Right lung (tissue), 10 donors: Measurements from ENCODE around the gene SLC20A1. TPM values are rescaled to one million over a fixed set of nuclear protein-coding genes. Genes with fewer than 3 reads are reported as not detected.
"Not testable (repeated sequence)": the region's sequence is repeated elsewhere in the genome, so short reads cannot be mapped to it uniquely, and the experiment has no call there.

Source experiments
- DNase-seq, 2 donors: peaks; one replicate each; pipeline ENCODE4 v3.0.0-alpha.2; 2013
- long read RNA-seq, 8 donors: transcript quantifications; one replicate each; lab custom pipeline, GENCODE V29; 2026
- polyA plus RNA-seq, 5 donors: library from polyadenylated mRNA; unstranded; fragments of 120-200 nt; gene quantifications; one replicate each; pipeline versions ENCODE4 v1.2.1 to v1.2.3, GENCODE V29; 2013; ENCODE audit warnings: inconsistent platforms in 1 of 5, low replicate concordance in 1 of 5; ENCODE audit not compliant: insufficient read length in 5 of 5, insufficient read depth in 1 of 5

The SLC20A1 gene
- polyA plus RNA-seq, result 10 to 100 TPM; 29.8 to 40.3 (median 35.7) TPM
- long read RNA-seq, donor 1, partial matches to known transcripts, result 0 of 2 reads
- long read RNA-seq, donor 1, other reads (novel, unspliced or antisense), result 0 of 2 reads
- long read RNA-seq, donor 2, transcript SLC20A1-201 (11 exons, 3,381 nt), result major isoform, 7 of 7 reads
- long read RNA-seq, donor 2, partial matches to known transcripts, result 0 of 7 reads
- long read RNA-seq, donor 2, other reads (novel, unspliced or antisense), result 0 of 7 reads
- long read RNA-seq, donor 3, partial matches to known transcripts, result 59 of 60 reads
- long read RNA-seq, donor 3, other reads (novel, unspliced or antisense), result 0 of 60 reads
- long read RNA-seq, donor 4, partial matches to known transcripts, result 18 of 21 reads
- long read RNA-seq, donor 4, other reads (novel, unspliced or antisense), result 0 of 21 reads
- long read RNA-seq, donor 5, transcript SLC20A1-201 (11 exons, 3,381 nt), result major isoform, 6 of 71 reads
- long read RNA-seq, donor 5, partial matches to known transcripts, result 65 of 71 reads
- long read RNA-seq, donor 5, other reads (novel, unspliced or antisense), result 0 of 71 reads
- long read RNA-seq, donor 6, partial matches to known transcripts, result 5 of 10 reads
- long read RNA-seq, donor 6, other reads (novel, unspliced or antisense), result 0 of 10 reads
- long read RNA-seq, donor 7, partial matches to known transcripts, result 23 of 27 reads
- long read RNA-seq, donor 7, other reads (novel, unspliced or antisense), result 0 of 27 reads
- long read RNA-seq, donor 8, partial matches to known transcripts, result 0 of 2 reads
- long read RNA-seq, donor 8, other reads (novel, unspliced or antisense), result 0 of 2 reads

- peak; percentile 93 for DNase-seq
Observed at GRCh38 chr2:112645310-112646101, at the start of gene SLC20A1. SLC20A1 (plus strand) TSS chr2:112645939; CDS start chr2:112646829, 890 bp downstream.

- DNase-seq, result no peak
Observed at GRCh38 chr2:112597537-112598322, 48.0 kb upstream of the SLC20A1 start.

GRCh38 chr2:112600634-112601033 lies 45.1 kb upstream of the SLC20A1 start:
- DNase-seq, result no peak

DNA sequence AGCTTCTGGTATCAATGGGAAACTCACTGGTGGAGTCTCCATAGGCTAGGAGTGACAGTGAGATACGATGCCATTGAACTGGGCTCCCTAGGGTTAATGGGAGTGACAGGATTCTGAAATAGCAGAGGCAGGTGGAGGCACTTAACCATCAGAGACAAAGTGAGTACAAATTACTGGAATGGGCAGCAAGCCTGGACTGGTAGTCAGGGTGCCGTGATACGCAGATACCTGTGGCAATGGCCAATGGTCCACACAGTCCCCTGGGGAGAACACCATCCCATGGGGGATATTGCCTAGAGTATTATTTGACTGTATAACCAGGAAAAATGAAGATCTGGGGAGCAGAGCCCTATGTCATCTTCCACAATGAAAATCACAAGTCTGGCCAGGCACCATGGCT lies 44.0 kb upstream of the SLC20A1 start:
- DNase-seq, result no peak

- DNase-seq, result no peak
Observed at GRCh38 chr2:112602917-112603316, 42.8 kb upstream of the SLC20A1 start.

DNA sequence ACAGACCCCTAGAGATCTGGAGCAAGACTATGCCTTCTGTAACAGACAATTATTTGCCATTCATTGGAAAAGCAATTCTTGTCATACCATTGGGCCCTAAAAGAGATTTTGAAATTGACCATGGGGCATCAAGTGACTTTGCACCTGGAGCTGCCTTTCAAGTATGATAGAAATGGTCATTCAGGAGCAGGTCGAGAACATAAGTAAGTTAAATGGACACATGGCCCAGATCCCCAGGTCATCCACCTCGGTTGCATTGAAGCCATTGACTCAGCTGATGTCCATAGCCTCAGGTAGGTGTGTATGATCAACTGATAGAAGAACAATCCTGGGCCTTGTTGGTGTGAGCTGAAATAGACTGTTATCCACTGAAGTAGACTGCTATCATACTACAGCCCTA lies 42.0 kb upstream of the SLC20A1 start:
- DNase-seq, result no peak

GRCh38 chr2:112604952-112605351 lies 40.8 kb upstream of the SLC20A1 start:
- DNase-seq, result no peak

GRCh38 chr2:112605926-112606325 lies 39.8 kb upstream of the SLC20A1 start:
- DNase-seq, result no peak

GRCh38 chr2:112606547-112606946 lies 39.2 kb upstream of the SLC20A1 start:
- DNase-seq, result no peak

- DNase-seq, result no peak
Observed at GRCh38 chr2:112607680-112608438, 37.9 kb upstream of the SLC20A1 start.

- not testable (repeated sequence) for DNase-seq
Observed at GRCh38 chr2:112609320-112609719, 36.4 kb upstream of the SLC20A1 start.

DNA sequence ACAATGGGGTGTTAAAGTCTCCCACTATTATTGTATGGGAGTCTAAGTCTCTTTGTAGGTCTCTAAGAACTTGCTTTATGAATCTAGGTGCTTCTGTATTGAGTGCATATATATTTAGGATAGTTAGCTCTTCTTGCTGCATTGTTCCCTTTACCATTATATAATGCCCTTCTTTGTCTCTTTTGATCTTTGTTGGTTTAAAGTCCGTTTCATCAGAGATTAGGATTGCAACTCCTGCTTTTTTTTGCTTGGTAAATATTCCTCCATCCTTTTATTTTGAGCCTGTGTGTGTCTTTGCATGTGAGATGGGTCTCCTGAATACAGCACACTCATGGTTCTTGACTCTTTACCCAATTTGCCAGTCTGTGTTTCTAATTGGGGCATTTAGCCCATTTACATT lies 33.5 kb upstream of the SLC20A1 start:
- not testable (repeated sequence) for DNase-seq

DNA sequence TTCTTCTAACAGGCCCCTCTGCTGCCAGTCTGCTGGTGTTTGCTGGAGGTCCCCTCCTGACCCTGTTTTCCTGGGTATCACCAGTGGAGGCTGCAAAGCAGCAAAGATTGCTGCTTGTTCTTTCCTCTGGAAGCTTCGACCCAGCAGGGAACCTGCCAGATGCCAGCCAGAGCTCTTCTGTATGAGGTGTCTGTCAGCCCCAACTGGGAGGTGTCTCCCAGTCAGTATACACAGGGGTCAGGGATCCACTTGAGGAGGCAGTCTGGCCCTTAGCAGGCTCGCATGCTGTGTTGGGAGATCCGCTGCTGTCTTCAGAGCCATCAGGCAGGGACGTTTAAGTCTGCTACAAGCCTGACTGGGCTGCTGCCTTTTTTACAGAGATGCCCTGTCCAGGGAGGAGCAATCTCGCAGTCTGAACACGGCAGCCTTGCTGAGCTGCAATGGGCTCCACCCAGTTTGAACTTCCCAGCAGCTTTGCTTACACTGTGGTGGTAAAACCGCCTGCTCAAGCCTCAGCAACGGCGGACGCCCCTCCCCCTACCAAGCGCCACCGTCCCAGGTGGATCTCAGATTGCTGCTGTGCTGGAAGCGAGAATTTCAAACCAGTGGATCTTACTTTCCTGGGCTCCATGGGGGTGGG lies 31.4 kb upstream of the SLC20A1 start:
- no peak for DNase-seq

DNA sequence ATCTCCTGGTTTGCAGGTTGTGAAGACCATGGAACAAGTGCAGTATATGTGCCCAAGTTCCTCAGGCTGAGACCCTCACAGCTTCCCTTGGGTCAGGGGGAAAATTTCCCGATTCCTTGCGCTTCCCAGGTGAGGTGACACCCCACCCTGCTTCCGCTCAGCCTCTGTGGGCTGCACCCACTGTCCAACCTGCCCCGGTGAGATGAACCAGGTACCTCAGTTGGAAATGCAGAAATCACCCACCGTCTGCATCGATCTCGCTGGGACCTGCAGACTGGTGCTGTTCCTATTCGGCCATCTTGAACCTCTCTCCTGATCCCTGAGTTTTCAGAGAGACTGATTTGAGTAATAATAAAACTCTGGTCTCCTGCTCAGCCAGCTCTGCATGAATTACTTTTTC lies 30.7 kb upstream of the SLC20A1 start:
- no peak for DNase-seq

DNA sequence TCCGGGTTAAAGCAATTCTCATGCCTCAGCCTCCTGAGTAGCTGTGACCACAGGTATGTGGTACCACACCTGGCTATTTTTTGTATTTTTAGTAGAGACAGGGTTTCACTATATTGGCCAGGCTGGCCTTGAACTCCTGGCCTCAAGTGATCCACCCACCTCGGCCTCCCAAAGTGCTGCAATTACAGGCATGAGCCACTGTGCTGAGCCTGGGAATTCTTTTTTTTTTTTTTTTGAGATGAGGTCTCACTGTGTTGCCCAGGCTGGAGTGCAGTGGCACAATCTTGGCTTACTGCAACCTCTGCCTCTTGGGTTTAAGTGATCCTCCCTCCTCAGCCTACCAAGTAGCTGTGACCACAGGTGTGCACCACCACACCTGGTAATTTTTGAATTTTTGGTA lies 29.9 kb upstream of the SLC20A1 start:
- DNase-seq, result not testable (repeated sequence)

- no peak for DNase-seq
Observed at GRCh38 chr2:112618383-112618782, 27.4 kb upstream of the SLC20A1 start.

- DNase-seq, result no peak
Observed at GRCh38 chr2:112621790-112622527, 23.8 kb upstream of the SLC20A1 start.

GRCh38 chr2:112622528-112622849 lies 23.2 kb upstream of the SLC20A1 start:
- DNase-seq, result no peak
